Upper lobe of right lung (tissue), 1 donor: ENCODE data around the gene BCAS3. TPM values are rescaled to one million over a fixed set of nuclear protein-coding genes. Genes with fewer than 3 reads are reported as not detected.

Experiments used
- ATAC-seq: fragments of 200-7000 bp; cut with Tn5 transposase; one replicate; pipeline ENCODE4 v1.9.1; 2020; ENCODE audit warnings: mild to moderate bottlenecking, moderate library complexity
- DNase-seq: peaks from one replicate; pipeline ENCODE4 v3.0.0-alpha.2; 2020
- H3K27ac ChIP-seq: fragments of 200-600 bp; one replicate; pipeline ENCODE4 v1.8.0; 2022
- H3K27me3 ChIP-seq: fragments of 200-600 bp; one replicate; pipeline ENCODE4 v1.8.0; 2022; ENCODE audit warnings: mild to moderate bottlenecking
- H3K36me3 ChIP-seq: fragments of 200-600 bp; one replicate; pipeline ENCODE4 v1.8.0; 2022
- H3K4me1 ChIP-seq: fragments of 200-600 bp; one replicate; pipeline ENCODE4 v1.8.0; 2022
- H3K4me3 ChIP-seq: fragments of 200-600 bp; one replicate; pipeline ENCODE4 v1.8.0; 2022; ENCODE audit warnings: mild to moderate bottlenecking
- H3K9me3 ChIP-seq: fragments of 200-600 bp; one replicate; pipeline ENCODE4 v1.8.0; 2022
- CTCF ChIP-seq: fragments of 200-600 bp; IDR thresholded peaks from one replicate; pipeline ENCODE4 v1.8.0; 2022; ENCODE audit warnings: antibody characterized with exemption
- intact Hi-C: fragments of 100-400 bp; cut with DNase I; formaldehyde crosslinking; loops from one replicate; pipeline ENCODE4 v1.11.0; 2022
- total RNA-seq: library from RNA; stranded (reverse); fragmentation: NEBNext Ultra II Directional; extraction: Animal tissue kit (Norgen Biotek cat#: 25700); gene quantifications from one replicate; pipeline ENCODE4 v1.2.1, GENCODE V29; 2021
- donor health status: DM: no; HTN: yes; CAD: no; lungs with severe emphysema.

Gene BCAS3
- total RNA-seq, 1 donor from 2014 or later: 23.5 TPM

GRCh38 chr17:60840456-60840855 is 162.8 kb downstream of the BCAS3 start:
- Histone ChIP-seq H3K9me3 (no peaks in the 10 kb centered on the region), H3K27me3 (no peaks in the 10 kb centered on the region), H3K36me3 (no peaks in the 10 kb centered on the region), H3K4me1 (no peaks in the 10 kb centered on the region), H3K27ac (no peak overlapping the region), H3K4me3 (no peak overlapping the region)
- intact Hi-C loops: no loop called here
- no peak for TF ChIP-seq CTCF
- ATAC-seq (no peak), DNase-seq (no peak)

DNA sequence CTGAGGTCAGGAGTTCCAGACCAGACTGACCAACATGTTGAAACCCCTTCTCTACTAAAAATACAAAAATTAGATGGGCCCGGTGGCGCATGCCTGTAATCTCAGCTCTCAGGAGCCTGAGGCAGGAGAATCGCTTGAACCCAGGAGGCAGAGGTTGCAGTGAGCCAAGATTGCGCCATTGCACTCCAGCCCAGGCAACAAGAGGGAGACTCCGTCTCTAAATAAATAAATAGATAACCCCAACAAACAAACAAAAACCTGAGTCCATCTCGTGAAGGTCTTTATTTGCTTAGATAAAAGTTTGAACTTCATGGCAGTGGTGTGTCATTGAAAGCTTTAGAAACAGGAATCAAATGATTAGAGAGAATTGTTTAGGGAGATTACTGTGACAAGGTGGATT is 167.4 kb downstream of the BCAS3 start:
- Histone ChIP-seq H3K36me3 (no peaks in the 10 kb centered on the region), H3K27ac (no peak overlapping the region), H3K9me3 (no peaks in the 10 kb centered on the region), H3K4me3 (no peak overlapping the region), H3K27me3 (no peaks in the 10 kb centered on the region), H3K4me1 (no peaks in the 10 kb centered on the region)
- ATAC-seq (no peak), DNase-seq (no peak)
- no peak for TF ChIP-seq CTCF
- intact Hi-C loops: no loop called here

GRCh38 chr17:60846175-60846574 is 168.5 kb downstream of the BCAS3 start:
- no peaks in the 10 kb centered on the region for H3K27me3 ChIP-seq
- no peaks in the 10 kb centered on the region for H3K36me3 ChIP-seq
- no peak overlapping the region for H3K27ac ChIP-seq
- intact Hi-C loops: no loop called here
- TF ChIP-seq CTCF: no peak
- DNase-seq (no peak), ATAC-seq (no peak)
- no peaks in the 10 kb centered on the region for H3K9me3 ChIP-seq
- no peaks in the 10 kb centered on the region for H3K4me1 ChIP-seq
- H3K4me3 ChIP-seq: no peak overlapping the region

GRCh38 chr17:60851181-60851580 is 173.5 kb downstream of the BCAS3 start:
- no peaks in the 10 kb centered on the region for H3K4me1 ChIP-seq
- intact Hi-C loops: no loop called here
- no peaks in the 10 kb centered on the region for H3K36me3 ChIP-seq
- H3K27me3 ChIP-seq: no peaks in the 10 kb centered on the region
- TF ChIP-seq CTCF: no peak
- no peaks in the 10 kb centered on the region for H3K9me3 ChIP-seq
- no peak for ATAC-seq
- no peak for DNase-seq
- no peak overlapping the region for H3K27ac ChIP-seq
- no peak overlapping the region for H3K4me3 ChIP-seq

DNA sequence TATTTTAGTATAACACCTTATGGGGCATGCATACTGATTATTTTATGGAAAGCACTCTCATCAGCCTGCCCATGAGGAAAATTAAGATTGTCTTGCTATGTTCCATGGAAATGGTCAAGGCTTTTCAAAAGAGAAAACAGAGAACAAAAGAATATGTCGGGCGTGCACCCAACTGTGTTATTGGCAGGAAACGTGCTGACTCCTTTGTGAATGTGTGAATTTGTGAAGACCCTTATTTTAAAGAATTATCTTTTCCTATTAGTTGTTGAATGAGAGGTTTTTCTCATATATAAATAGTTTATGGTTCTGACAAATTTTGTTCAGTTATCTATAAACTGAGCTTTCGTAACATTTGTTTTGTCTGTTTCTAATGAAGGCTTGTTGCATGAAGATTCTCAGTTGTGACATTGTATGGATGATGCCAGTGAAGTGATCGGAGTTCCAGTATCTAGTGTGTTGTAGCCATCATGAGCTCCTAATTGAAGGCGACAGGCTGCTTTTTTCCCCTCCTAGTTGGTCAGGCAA is 180.0 kb downstream of the BCAS3 start:
- Histone ChIP-seq H3K4me3 (no peak overlapping the region), H3K9me3 (no peaks in the 10 kb centered on the region), H3K27ac (no peak overlapping the region), H3K36me3 (no peaks in the 10 kb centered on the region), H3K4me1 (no peaks in the 10 kb centered on the region), H3K27me3 (no peaks in the 10 kb centered on the region)
- ATAC-seq (no peak), DNase-seq (no peak)
- intact Hi-C loops: no loop called here
- no peak for TF ChIP-seq CTCF

DNA sequence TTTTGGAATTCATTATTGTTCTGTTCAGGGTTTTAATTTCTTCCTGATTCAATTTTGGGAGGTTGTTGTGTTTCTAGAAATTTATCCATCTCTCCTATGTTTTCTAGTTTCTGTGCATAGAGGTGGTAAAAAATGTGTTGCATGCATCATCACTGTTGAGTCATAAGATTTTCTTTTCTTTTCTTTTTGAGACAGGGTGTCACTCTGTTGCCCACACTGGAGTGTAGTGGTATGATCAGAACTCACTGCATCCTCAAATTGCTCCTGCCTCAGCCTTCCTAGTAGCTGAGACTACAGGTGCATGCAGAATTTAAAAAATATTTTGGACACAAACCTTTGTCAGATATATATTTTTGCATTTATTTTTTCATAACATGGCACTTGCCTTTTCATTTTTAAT is 184.8 kb downstream of the BCAS3 start:
- intact Hi-C loops: no loop called here
- DNase-seq (no peak), ATAC-seq (no peak)
- no peaks in the 10 kb centered on the region for H3K9me3 ChIP-seq
- no peaks in the 10 kb centered on the region for H3K27me3 ChIP-seq
- H3K36me3 ChIP-seq: no peaks in the 10 kb centered on the region
- TF ChIP-seq CTCF: no peak
- no peak overlapping the region for H3K4me3 ChIP-seq
- peaks cover 6% of the 10 kb centered on the region for H3K4me1 ChIP-seq
- H3K27ac ChIP-seq: no peak overlapping the region
